ENCODE measurements around the gene MX1.

The MX1 gene

GRCh38 chr21:41425954-41426675 is at the start of gene MX1:
TSS of gene MX1 (plus strand) at chr21:41426239. CDS start at chr21:41432071, 5,832 bp downstream.
- peak; percentile 50 for DNase-seq

- DNase-seq: no peak
Measured at GRCh38 chr21:41377715-41378114, 48.3 kb upstream of the MX1 start.

GRCh38 chr21:41378849-41379248 is 47.2 kb upstream of the MX1 start:
- DNase-seq: no peak

GRCh38 chr21:41379901-41380300 is 46.1 kb upstream of the MX1 start:
- DNase-seq: no peak

- peak; percentile 35 for DNase-seq
Measured at GRCh38 chr21:41381731-41382130, 44.3 kb upstream of the MX1 start.

GRCh38 chr21:41387042-41387819 is 38.8 kb upstream of the MX1 start:
- DNase-seq: no peak

- no peak for DNase-seq
Measured at GRCh38 chr21:41387824-41388223, 38.2 kb upstream of the MX1 start.

GRCh38 chr21:41388259-41388658 is 37.8 kb upstream of the MX1 start:
- DNase-seq: no peak

GRCh38 chr21:41390043-41390639 is 35.9 kb upstream of the MX1 start:
- no peak for DNase-seq

- DNase-seq: no peak
Measured at GRCh38 chr21:41393876-41394465, 32.1 kb upstream of the MX1 start.

GRCh38 chr21:41396558-41397075 is 29.4 kb upstream of the MX1 start:
- DNase-seq: no peak

- no peak for DNase-seq
Measured at GRCh38 chr21:41397471-41397891, 28.6 kb upstream of the MX1 start.

- no peak for DNase-seq
Measured at GRCh38 chr21:41398251-41398650, 27.8 kb upstream of the MX1 start.

- no peak for DNase-seq
Measured at GRCh38 chr21:41398831-41399230, 27.2 kb upstream of the MX1 start.

- no peak for DNase-seq
Measured at GRCh38 chr21:41399246-41399800, 26.7 kb upstream of the MX1 start.

GRCh38 chr21:41402231-41402630 is 23.8 kb upstream of the MX1 start:
- DNase-seq: no peak

GRCh38 chr21:41402796-41403195 is 23.2 kb upstream of the MX1 start:
- no peak for DNase-seq

GRCh38 chr21:41403331-41403730 is 22.7 kb upstream of the MX1 start:
- DNase-seq: no peak

GRCh38 chr21:41403966-41404365 is 22.1 kb upstream of the MX1 start:
- DNase-seq: no peak

- no peak for DNase-seq
Measured at GRCh38 chr21:41405321-41405720, 20.7 kb upstream of the MX1 start.

GRCh38 chr21:41406340-41406739 is 19.7 kb upstream of the MX1 start:
- DNase-seq: no peak

GRCh38 chr21:41407541-41408460 is 18.2 kb upstream of the MX1 start:
- no peak for DNase-seq
